PC-9 (cell line): ENCODE results near the gene DEF6. TPM values are rescaled to one million over a fixed set of nuclear protein-coding genes. Genes with fewer than 3 reads are reported as not detected.

Source experiments
- BruUV-seq: library from RNA; stranded (reverse); fragments of 400-500 nt; replicated peaks from 2 replicates; lab custom pipeline; 2021; lab: Mats Ljungman, UMichigan
- CTCF ChIA-PET: fragments of 300-600 bp; sonication (Branson Sonifier 250); formaldehyde crosslinking; loops from one replicate; lab custom pipeline; 2022; ENCODE audit warnings: antibody characterized with exemption; lab: Charles Lee
- POLR2A ChIA-PET: fragments of 300-600 bp; sonication (Branson Sonifier 250); formaldehyde crosslinking; loops from one replicate; lab custom pipeline; 2022; ENCODE audit warnings: antibody characterized with exemption; ENCODE audit not compliant: unreplicated experiment; lab: Charles Lee
- DNase-seq, 2 experiments: peaks; one replicate each; pipeline versions ENCODE4 v3.0.0 to v3.0.0-alpha.2; 2015 to 2022; ENCODE audit warnings: mixed read lengths in 1 of 2
- H2AFZ ChIP-seq: fragments of 200-600 bp; sonication (generic); 2 replicates; pipeline ENCODE4 v1.8.1; 2017; ENCODE audit warnings: antibody characterized with exemption
- H3F3A ChIP-seq: fragments of 200-600 bp; sonication (generic); 2 replicates; pipeline ENCODE4 v1.8.1; 2017; ENCODE audit warnings: antibody characterized with exemption, mild to moderate bottlenecking, low read depth; ENCODE audit not compliant: insufficient read depth
- H3K27ac ChIP-seq: fragments of 200-600 bp; sonication (generic); 2 replicates; pipeline ENCODE4 v1.6.1; 2016; ENCODE audit warnings: mixed run types
- H3K27me3 ChIP-seq: fragments of 200-600 bp; sonication (generic); 2 replicates; pipeline ENCODE4 v1.6.1; 2016; ENCODE audit warnings: low read depth, mixed run types; ENCODE audit not compliant: insufficient read depth
- H3K36me3 ChIP-seq: fragments of 200-600 bp; sonication (generic); 2 replicates; pipeline ENCODE4 v1.6.1; 2016; ENCODE audit warnings: low read depth, mixed run types
- H3K4me1 ChIP-seq: fragments of 200-600 bp; sonication (generic); replicated peaks from 2 replicates; pipeline ENCODE4 v1.6.1; 2016; ENCODE audit warnings: mixed run types; ENCODE audit not compliant: insufficient read depth
- H3K4me2 ChIP-seq: fragments of 200-600 bp; sonication (generic); 2 replicates; pipeline ENCODE4 v1.6.1; 2017; ENCODE audit warnings: mixed run types
- H3K4me3 ChIP-seq: fragments of 200-600 bp; sonication (generic); 2 replicates; pipeline ENCODE4 v1.6.1; 2016; ENCODE audit warnings: mixed run types
- H3K79me2 ChIP-seq: fragments of 200-600 bp; sonication (generic); 2 replicates; pipeline ENCODE4 v1.6.1; 2017; ENCODE audit warnings: low read depth, mixed run types
- H3K9me2 ChIP-seq: fragments of 200-600 bp; sonication (generic); 2 replicates; pipeline ENCODE4 v1.8.1; 2017; ENCODE audit warnings: mild to moderate bottlenecking; ENCODE audit not compliant: insufficient read depth
- H3K9me3 ChIP-seq: fragments of 200-600 bp; sonication (generic); 2 replicates; pipeline ENCODE4 v1.8.1; 2016; ENCODE audit warnings: low read depth; ENCODE audit not compliant: insufficient read depth
- H4K20me1 ChIP-seq: fragments of 200-600 bp; sonication (generic); 2 replicates; pipeline ENCODE4 v1.8.1; 2017; ENCODE audit not compliant: insufficient read depth
- CTCF ChIP-seq: fragments of 200-600 bp; sonication (generic); conservative IDR thresholded peaks from 2 replicates; pipeline ENCODE4 v1.6.1; 2017; ENCODE audit warnings: mixed run types, antibody characterized with exemption, mild to moderate bottlenecking, moderate library complexity
- EZH2 ChIP-seq: fragments of 200-600 bp; sonication (generic); IDR thresholded peaks from 2 replicates; pipeline ENCODE4 v1.8.0; 2017; ENCODE audit warnings: antibody characterized with exemption, low read depth
- intact Hi-C: fragments of 100-400 bp; cut with micrococcal nuclease; formaldehyde crosslinking; loops from one replicate; pipeline ENCODE4 v1.10.0; 2022; ENCODE audit not compliant: unreplicated experiment
- total RNA-seq: library from RNA; stranded (reverse); gene quantifications from 2 replicates; pipeline ENCODE4 v1.2.3, GENCODE V29; 2021

Gene DEF6
- total RNA-seq, 1 experiment from 2014 or later, result 19.6 TPM

DNA sequence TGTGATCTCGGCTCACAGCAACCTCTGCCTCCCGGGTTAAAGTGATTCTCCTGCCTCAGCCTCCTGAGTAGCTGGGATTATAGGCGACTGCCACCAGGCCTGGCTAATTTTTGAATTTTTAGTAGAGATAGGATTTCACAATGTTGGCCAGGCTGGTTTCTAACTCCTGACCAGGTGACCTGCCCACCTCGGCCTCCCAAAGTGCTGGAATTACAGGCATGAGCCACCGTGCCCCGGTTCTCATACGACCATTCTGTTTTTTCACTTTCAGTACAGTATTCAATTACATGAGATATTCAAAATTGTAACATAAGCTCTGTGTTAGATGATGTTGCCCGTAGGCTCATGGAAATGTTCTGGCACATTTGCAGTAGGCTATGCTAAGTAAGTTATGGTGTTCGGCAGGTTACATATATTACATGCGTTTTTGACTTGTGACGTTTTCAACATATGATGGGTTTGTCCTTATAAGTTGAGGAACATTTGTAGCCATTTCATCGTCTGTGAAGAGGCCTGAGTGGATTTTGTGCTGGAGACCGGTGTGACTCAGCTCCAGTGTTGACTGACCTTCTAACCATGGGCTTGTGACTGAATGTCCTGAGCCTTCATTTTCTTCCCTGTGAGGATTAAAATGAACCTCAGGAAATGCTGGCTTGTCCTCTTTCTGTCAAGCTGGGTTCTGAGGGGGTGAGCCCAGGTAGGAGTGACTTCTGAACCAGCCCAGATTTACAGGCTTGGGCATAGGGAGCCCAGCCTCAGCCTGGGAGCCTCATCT, 56.9 kb downstream of the DEF6 start:
- BruUV-seq, result no TSS peak
- Histone ChIP-seq H3K9me3 (no peaks in the 10 kb centered on the region), H3K4me2 (no peak overlapping the region), H3F3A (peaks cover 24% of the 10 kb centered on the region), H3K9me2 (no peaks in the 10 kb centered on the region), H3K4me3 (no peak overlapping the region), H4K20me1 (no peaks in the 10 kb centered on the region), H3K36me3 (0 out of 2 replicates have a peak, but pooled peaks cover 3% of the 10 kb centered on the region), H2AFZ (no peak overlapping the region), H3K27ac (no peak overlapping the region), H3K4me1 (peaks cover 8% of the 10 kb centered on the region), H3K27me3 (no peaks in the 10 kb centered on the region), H3K79me2 (no peaks in the 10 kb centered on the region)
- CTCF ChIA-PET, result no interaction called here
- intact Hi-C loops, result no loop called here
- DNase-seq, result no peak
- TF ChIP-seq EZH2 (no peak), CTCF (no peak)
- POLR2A ChIA-PET, result no interaction called here

DNA sequence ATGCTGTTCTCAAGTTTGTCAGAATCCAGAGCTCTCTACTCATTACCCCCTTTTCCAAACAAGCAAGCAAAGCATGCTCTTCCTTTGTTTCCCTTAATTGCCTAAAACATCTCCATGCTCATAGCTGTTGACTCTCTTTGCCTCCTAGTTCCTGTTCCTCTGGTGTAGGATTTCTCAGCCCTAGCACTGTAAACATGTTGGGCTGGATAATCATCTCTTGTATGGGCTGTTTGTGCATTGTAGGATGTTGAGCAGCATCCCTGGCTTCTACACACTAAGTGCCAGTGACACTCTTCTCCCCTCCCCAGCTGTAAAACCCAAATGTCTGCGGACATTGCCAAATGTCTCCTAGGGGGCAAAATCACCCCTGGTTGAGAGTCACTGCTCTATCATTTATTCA, 58.8 kb downstream of the DEF6 start:
- Histone ChIP-seq H3K9me3 (no peaks in the 10 kb centered on the region), H3K27me3 (no peaks in the 10 kb centered on the region), H3F3A (peaks cover 31% of the 10 kb centered on the region), H3K4me2 (no peak overlapping the region), H3K9me2 (no peaks in the 10 kb centered on the region), H3K27ac (no peak overlapping the region), H4K20me1 (no peaks in the 10 kb centered on the region), H3K79me2 (no peaks in the 10 kb centered on the region), H3K4me1 (peaks cover 25% of the 10 kb centered on the region), H3K36me3 (no peaks in the 10 kb centered on the region), H3K4me3 (no peak overlapping the region), H2AFZ (no peak overlapping the region)
- CTCF ChIA-PET, result no interaction called here
- TF ChIP-seq EZH2, result no peak
- no peak for TF ChIP-seq CTCF
- POLR2A ChIA-PET, result interaction anchor here (0.6 to 0.7 kb wide), 2 partner anchors 59 to 141 kb away, joined by 5 to 7 read pairs; no protein-coding TSS in a partner anchor
- BruUV-seq, result no TSS peak
- intact Hi-C loops, result no loop called here
- DNase-seq, result no peak

DNA sequence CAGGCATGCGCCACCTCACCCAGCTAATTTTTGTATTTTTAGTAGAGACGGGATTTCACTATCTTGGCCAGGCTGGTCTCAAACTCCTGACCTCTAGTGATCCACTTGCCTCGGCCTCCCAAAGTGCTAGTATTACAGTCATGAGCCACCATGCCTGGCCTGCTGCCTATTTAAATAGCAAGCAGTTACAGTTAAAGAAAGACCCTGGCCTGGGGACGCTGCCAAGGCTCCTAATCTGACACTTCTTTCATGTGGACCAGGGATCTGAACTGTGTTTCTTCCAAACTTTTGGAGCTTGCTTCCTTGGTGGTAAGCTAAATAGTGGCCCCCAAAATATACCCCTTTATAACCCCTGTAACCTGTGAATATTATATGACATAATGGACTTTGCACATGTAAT, 60.1 kb downstream of the DEF6 start:
- no peak for TF ChIP-seq EZH2
- no peak for TF ChIP-seq CTCF
- Histone ChIP-seq H3K36me3 (no peaks in the 10 kb centered on the region), H3K27ac (no peak overlapping the region), H3K27me3 (no peaks in the 10 kb centered on the region), H3K79me2 (no peaks in the 10 kb centered on the region), H3K4me1 (peaks cover 25% of the 10 kb centered on the region), H4K20me1 (no peaks in the 10 kb centered on the region), H3F3A (peaks cover 31% of the 10 kb centered on the region), H2AFZ (no peak overlapping the region), H3K4me2 (no peak overlapping the region), H3K9me3 (no peaks in the 10 kb centered on the region), H3K4me3 (no peak overlapping the region), H3K9me2 (no peaks in the 10 kb centered on the region)
- DNase-seq, result no peak
- ChIA-PET POLR2A (no interaction called here), CTCF (no interaction called here)
- BruUV-seq, result no TSS peak
- intact Hi-C loops, result no loop called here
